NCI-H1417 treated with DMSO at 0.1 percent for 48 hours (cell line): ENCODE measurements around the gene CLHC1.
"Not testable (repeated sequence)": the region's sequence is repeated elsewhere in the genome, so short reads cannot be mapped to it uniquely, and the experiment has no call there.

ENCODE experiments used
- DNase-seq: peaks from one replicate; lab custom pipeline; 2025; lab: John Stamatoyannopoulos, UW

CLHC1 gene

DNA sequence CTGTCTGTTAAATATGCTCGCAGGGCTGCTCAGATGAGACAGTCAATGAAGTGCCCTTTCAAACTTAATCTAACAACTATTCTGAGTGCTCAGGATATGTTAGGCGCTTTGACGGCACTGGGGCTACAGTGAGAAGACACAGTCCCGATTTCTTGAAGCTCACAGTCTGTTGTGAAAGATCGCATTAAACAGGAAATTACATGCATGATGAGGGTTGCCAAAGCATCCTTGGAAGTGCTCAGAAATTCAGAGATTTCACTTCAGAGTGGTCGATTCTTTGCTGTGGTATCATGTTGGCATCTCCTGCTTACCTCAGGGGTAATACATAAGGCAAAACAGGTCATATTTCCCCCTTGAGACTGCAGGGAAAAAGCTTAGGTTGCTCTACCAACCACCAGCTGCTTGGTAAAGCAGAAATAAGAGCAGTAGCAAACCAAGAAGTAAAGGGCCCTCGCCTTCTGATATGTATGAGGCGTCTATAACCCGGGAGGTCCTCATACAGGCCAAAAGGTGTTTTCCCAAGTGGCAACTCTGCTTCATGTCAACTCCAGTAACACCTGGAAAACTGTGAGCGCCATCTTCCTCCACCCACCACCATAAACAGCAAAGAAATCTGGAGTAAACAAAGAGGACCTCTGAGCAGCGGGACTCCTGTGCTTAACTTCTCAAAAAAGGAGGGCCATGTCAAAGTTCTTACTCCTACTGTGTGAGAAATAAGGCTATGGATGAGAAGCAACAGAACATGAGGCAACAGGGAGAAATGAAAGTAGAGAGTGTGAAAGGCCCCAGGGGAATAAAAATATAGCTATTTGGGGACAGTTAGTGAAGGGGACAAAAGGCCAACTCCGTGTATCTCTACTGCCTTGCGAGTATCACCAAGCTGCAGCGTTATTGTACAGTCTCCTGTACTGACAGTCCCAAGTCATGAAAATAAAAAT lies 79.3 kb downstream of the CLHC1 start:
- no peak for DNase-seq

DNA sequence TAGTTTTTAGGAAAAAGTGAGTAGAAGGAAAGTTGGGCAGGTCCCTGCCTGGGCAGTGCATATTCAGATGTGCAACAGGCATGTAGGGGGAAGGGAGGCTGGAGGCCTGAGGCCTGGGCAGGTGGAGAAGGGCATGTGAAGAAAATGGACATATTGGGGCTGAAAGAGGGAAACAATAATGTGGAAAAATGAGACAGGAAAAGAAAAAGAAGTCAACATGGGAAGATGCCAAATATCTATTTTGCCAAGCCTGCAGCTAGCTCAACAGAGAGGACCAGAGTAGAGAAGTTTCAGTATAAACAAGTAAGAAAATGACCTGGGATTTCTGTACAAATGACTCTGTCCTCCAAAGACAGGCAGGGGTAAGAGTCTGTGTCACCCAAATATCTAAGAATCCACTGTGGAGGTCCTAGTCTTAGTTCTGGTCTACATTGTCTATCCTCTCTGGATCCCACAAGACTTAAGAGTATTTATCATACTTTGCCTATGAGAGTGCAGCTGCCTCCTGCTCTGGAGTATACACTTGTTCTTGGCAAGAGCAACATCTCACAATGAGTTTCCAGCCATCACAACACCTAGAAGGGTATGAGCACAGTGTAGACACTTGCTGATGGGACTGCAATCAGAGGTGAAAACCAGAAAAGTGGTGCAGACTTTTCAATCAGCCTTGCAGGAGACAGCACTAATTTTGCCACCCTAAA lies 80.2 kb downstream of the CLHC1 start:
- DNase-seq = no peak

DNA sequence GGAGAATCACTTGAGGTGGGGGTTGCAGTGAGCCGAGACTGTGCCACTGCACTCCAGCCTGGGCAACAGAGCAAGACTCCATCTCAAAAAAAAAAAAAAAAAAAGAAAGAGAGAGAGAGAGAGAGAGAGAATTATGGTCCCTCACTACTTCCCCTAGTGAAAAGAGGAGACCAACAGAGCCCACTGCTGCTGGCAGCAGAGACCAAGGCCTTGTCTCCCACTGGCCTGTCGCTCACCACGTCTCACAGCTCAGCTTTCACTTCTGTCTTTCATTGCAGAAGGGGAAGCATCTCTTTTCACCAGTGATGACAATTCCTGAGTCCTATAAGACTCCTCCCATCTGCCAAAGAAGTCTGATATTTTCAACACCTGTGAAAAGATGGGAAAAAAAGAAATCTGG lies 81.3 kb downstream of the CLHC1 start:
- DNase-seq = no peak

DNA sequence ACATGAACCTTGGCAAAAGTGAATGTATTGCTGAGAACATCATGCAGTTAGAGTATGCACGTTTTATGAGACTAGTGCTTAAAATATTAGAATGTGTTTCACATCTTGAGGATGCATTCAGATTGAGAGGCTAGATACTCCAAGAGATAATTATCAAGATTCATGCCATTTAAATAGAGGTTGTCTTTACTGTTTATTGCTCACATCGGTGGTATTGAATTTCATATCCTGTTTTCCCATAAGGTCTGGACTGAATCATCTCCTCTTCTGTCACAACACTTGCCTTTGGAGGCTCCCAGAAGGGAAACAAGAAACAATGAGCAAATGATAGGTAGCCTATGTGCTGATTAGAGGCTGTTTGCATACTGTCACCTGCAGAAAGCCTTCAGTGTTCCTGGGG lies 83.8 kb downstream of the CLHC1 start:
- peak; percentile 90 for DNase-seq

DNA sequence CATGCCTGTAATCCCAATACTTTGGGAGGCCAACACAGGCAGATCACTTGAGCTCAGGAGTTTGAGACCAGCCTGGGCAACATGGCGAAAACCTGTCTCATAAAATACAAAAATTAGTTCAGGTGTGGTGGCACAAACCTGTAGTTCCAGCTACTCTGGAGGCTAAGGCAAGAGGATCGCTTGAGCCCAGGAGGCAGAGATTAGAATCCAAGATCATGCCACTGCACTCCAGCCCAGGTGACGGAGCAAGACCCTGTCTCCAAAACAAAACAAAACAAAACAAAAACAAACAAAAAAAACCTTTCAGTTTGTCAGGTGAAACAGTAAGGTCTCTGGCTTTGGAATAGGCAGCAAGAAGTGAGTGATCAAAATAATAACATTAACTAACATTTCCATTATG lies 84.6 kb downstream of the CLHC1 start:
- no peak for DNase-seq

DNA sequence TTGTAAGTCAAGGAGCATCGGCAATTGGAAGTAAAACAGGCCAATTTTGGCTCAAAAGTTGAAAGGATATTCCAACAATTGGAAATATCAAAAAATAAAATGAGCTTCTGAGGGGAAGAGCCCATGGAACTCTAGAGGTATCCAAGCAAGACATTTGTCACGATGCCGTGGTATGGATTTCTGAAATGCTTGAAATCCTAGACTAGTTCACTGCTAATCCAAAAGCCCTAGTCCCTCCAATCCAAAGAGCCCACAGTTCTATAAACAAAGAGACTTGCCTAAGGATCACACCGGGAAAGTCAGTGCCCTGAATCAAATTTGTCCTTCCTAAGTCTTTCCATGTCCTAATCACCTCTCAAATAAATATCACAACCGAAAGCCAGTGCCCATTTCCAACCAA lies 85.1 kb downstream of the CLHC1 start:
- no peak for DNase-seq

DNA sequence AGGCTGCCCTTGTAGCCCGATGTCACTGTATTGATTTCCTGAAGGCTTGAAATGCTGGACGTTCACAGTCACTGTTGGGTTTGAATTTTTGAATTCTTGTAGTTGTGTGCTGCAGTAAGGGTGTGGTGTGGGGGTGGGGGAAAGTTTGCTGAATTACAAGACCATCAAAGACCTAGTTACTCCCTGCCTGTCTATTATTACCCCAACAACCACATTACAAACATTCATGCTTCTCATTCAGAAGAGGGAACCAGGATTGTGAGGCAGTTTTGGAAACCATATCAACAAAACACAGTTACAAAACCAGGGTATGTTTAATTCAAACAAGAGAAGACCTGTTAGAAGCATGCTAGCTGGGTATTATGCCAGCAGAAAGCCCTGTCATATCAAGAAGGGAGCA lies 85.8 kb downstream of the CLHC1 start:
- DNase-seq = no peak

DNA sequence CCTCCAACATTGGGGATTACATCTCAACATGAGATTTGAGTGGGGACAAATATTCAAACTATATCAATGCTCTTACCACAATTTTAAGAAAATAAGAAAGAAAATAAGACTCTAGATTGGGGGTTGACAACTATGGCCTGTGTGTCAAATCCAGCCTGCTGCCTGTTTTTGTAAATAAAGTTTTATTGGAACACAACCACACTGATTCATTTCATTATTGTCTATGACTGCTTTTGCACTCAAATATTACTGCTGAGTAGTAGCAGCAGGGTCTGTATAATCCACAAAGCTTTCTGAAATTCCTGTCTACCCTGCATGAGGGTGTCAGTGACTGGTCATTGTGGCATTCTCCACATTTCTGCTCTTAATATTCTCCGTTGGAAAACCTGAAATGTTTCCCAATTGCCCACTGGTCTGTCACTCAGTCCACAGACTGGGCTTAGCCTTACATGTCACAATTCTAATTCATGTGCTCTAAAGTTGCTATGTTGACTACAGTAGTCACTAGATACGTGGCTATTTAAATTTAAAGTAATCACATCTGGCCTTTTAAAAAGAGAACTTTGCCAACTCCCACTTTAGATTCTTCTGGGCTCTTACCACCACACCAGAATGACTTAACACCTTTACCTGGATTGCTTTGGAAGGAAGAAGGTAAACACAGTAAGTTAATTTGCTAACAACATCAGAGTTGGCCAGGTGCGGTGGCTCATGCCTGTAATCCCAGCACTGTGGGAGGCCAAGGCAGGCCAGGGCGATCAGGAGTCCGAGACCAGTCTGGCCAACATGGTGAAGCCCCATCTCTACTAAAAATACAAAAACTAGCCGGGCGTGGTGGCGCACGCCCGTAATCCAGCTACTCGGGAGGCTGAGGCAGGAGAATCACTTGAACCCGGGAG lies 86.9 kb downstream of the CLHC1 start:
- DNase-seq = no peak

DNA sequence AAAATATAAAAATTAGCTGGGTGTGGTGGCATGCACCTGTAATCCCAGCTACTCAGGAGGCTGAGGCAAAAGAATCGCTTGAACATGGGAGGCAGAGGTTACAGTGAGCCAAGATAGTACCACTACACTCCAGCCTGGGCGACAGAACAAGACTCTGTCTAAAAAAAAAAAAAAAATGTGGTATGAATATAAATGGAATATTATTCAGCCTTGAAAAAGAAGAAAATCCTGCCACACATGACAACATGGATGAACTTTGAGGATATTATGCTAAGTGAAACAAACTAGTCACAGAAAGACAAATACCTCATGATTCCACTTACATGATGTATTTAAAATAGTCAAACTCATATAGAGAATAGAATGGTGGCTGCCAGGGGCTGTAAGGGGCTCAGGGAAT lies 88.4 kb downstream of the CLHC1 start:
- DNase-seq = not testable (repeated sequence)

DNA sequence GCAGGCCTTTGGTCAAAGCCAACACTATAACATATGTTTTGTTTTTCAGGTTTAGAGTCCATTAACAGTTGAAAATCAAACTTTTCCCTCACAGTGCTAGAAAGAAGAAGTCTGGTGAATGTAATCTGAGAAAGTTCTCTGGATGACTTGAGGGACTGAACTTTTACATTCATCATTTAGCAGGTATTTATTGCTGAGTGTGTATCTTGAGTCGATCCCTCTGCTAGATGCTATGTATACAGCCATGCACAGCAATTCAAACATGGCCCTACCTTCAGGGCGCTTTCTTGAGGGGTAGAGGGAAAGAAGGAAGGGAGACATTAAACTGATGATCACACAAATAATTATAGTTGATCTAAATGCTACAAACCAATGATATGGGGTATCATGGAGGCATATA lies 89.6 kb downstream of the CLHC1 start:
- DNase-seq = no peak

DNA sequence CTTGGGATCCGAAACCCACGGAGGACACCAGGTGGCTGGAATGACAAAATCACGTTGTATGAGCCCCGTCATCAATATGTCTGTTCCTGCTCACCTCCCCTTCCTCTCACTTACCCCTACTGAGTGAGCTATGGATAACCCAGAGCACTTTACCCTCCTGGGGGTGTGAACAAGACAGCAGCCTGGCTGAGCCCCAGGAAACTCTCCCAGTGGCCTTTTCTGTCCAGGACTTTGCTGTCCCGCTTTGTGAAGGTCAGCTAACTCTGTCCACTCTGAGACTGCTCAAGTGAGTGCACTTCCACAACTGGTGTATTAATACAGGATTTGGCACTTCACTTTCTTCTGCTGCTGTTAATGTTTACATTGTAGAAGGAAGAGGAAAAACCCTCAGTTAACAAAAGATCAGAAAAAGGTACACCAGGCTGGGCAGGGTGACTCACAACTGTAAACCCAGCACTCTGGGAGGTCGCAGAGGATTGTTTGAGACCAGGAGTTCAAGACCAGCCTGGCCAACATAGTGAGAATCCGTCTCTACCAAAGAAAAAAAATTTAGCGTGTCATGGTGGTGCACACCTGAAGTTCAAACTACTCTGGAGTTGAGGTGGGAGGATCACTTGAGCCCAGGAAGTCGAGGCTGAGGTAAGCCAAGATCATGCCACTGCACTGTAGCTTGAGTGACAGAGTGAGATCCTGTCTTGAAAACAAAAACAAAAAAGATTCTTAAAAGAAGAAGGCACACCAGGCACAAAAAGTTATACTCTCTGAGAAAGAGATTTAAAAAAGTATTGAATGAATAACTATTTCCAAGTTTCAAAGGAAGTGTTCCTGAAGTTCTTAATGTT lies 90.3 kb downstream of the CLHC1 start:
- no peak for DNase-seq

DNA sequence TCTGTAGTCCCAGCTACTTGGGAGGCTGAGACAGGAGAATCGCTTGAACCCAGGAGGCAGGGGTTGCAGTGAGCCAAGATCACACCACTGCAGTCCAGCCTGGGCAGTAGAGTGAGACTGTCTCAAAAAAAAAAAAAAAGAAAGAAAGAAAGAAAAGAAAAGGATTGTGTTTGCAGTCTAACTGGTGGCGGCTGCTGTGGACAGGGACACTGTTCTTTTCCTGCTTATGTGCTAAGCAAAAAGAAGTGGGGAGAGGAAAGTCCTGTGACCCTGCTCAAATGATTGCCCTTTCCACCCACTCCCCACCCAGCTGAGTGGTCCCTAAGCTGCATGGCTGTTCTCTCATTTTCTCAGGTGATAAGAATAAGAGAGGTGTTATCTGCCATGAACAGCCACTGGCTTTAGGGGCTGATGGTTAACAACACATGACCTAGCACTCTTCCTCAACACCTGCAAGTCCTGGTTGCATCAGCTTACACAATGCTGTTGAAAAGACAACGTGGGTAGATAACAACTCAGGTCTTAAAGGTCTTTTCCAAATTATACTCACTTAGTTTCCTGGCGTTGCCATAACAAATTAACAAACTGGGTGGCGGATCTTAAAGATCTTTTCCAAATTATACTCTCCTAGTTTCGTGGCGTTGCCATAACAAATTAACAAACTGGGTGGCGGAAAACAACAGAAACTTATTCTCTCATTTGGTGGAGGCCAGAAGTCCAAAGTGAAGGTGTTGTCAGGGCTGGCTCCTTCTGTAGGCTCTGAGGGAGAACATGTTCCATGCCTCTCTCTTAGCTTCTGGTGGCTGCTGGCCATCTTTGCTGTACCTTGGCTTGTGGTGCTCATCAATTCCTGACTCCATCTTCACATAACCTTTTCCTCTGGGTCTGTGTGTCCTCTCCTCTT lies 91.5 kb downstream of the CLHC1 start:
- no peak for DNase-seq

DNA sequence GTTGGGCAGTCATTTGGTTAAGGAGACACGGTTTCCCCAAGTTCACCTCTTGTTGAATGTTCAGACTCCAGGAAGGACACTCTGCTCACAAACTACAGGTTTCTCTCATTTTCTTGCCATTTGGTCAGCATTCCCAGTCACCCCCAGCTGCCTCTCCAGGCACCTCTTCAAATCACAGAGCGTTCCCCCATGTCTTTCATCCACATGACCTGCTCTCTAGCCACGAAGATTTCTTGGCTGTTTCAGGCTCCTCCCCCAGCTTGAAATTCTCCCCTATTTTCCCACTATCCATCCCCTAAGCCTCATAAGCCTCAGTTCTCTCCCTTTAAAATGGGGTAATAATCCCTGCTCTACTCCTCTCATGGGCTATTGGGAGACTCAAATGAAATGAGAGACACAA lies 92.8 kb downstream of the CLHC1 start:
- no peak for DNase-seq

DNA sequence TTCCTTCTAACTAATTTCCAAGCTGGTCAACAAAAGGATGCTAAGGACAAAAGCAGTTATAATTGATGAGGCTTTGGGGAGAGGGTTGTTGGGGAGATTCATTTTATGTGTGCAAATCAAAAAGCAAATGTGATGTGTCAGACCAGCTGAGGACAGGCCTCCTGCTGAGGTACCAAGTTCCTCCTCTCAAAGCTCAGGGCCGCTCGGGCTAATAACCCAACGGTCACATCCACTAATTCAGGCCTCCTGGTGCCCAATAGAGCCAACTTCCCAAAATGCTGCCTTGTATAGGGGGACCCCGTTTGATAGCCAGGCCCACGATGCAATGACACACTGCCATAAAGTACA lies 93.2 kb downstream of the CLHC1 start:
- no peak for DNase-seq

DNA sequence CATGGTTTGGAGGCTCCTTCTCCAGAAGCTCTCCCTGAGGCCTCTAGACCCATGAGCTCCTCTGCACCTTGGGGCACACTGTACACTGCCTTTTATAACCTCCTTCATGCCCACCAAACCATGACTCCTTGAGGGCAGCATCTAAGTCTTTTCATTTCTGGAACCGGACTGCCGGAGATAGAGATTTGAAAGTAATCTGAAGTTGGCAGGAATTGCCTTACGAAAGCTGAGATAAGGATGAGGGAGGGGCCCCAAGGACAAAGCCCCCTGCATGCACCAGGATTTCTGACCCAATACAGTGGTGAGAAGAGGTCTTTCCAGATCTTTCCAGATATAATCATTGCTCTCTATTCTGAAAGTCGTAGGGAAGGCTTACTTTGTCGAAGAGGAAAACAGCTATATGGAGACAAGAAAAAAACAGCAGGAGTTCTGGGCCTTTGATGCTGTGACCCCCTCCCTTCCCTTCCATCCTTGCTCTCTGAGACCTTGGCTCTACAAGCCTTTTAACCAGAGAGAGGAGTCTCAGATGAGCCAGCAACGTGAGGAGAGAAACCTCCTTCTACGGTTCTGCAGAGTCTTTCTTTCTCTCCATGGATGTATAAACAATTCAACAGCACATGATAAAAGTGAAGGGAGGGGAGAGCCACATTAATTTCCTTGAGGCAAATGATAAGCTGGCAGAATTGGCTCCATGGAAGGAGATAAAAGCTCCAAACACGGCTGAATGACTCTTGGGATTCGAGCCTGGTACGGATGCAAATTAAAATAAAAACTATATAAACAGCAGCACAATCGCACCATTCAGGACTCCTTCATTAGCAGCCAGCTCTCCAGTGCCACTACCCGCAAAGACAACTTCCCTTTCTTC lies 93.8 kb downstream of the CLHC1 start:
- no peak for DNase-seq

DNA sequence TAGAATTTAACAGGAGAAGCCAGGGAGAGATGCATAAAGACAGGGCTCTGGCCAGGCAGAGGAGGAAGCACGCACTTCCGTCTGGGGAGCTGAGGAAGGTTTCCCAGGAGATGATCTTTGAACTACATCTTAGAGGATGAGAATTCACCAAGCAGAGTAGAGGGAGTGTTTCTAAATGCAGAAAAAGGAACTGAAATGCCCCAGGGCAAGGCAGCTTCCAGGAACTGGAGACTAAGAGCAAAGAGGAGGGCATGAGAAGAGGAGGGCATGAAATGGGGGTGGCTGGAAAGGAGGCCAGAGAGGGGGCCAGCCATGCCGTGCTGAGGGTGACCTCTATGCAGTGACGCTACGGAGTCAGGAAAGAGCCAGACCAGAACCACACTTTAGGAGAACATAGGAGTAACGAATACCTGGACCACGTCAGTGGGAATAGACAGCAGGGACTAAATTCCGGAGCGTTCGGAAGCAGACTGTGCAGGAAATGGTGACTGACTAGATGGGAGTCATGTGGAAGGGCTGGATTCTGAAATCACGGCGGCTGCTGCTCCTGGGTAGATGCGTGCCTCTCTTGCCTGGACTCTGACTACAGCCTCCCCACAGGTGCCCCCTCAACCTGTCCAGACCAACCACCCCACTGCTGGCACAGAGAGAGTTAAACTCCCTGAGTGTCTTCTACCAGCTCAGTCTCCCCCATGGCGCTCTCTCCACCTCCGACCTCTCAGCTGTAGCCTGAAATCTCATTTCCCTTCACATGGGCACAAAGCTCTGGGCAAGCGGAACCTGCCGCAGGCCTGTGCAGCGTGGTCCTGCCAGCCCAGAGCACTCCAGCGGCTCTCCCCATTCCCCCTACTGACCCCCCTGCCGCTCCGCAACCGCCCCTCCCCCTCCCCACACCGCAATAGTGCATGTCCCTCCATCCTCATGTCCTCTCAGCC lies 94.8 kb downstream of the CLHC1 start:
- no peak for DNase-seq

DNA sequence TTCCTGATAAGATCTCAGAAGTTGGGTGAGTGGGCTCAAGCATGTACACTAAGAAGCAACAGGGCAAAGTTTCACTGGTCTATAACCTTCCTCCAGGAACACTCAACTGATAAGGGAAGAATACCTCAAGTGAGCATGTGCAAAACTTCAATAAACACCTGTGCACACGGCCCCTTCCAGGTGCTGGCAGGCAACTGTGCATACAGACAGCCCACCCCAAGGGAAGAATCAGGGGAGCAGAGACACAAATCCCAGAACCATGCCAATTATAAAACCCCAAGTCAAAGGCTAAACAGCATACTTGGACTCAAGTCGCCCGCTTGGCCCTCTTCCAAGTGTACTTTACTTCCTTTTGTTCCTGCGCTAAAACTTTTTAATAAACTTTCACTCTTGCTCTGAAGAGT lies 96.0 kb downstream of the CLHC1 start:
- no peak for DNase-seq

DNA sequence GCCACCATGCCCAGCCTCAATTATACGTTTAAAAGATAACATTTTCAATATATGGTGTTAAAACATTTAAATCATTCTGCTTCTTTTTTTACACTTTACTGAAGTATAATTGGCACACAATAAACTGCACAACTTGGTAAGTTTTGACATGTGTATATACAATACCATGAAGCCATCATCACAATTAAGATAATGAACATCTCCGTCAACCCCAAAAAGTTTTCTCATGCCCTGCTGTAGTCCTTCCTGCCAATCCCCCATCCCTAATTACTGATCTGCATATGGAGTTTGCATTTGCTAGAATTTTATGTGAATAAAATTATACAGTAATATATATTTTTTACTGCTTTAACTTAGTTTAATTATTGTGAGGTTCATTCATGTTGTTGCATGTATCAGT lies 96.6 kb downstream of the CLHC1 start:
- DNase-seq = no peak
